ENCODE measurements around the gene DSTN. TPM values are rescaled to one million over a fixed set of nuclear protein-coding genes. Genes with fewer than 3 reads are reported as not detected.

DSTN gene
- total RNA-seq, 1 experiment from 2014 or later: 112 TPM

- peak; percentile 51 for DNase-seq
- Histone ChIP-seq H3K27me3 (ENCODE audit: control insufficient read depth, insufficient read depth, low read length) (no peaks in the 10 kb centered on the region), H3K4me3 (ENCODE audit: insufficient read depth, low read depth, low read length) (no peak overlapping the region), H3K36me3 (replicated peaks; ENCODE audit: control insufficient read depth, insufficient read depth, low read length) (peaks cover 42% of the 10 kb centered on the region)
Measured at GRCh38 chr20:17625246-17626051, 55.6 kb downstream of the DSTN start.

GRCh38 chr20:17626217-17627007 is 56.5 kb downstream of the DSTN start:
- Histone ChIP-seq H3K27me3 (ENCODE audit: control insufficient read depth, insufficient read depth, low read length) (no peaks in the 10 kb centered on the region), H3K4me3 (ENCODE audit: insufficient read depth, low read depth, low read length) (no peak overlapping the region), H3K36me3 (replicated peaks; ENCODE audit: control insufficient read depth, insufficient read depth, low read length) (peaks cover 42% of the 10 kb centered on the region)
- peak; percentile 38 for DNase-seq

GRCh38 chr20:17627101-17627955 is 57.5 kb downstream of the DSTN start:
- Histone ChIP-seq H3K27me3 (ENCODE audit: control insufficient read depth, insufficient read depth, low read length) (no peaks in the 10 kb centered on the region), H3K4me3 (ENCODE audit: insufficient read depth, low read depth, low read length) (no peak overlapping the region), H3K36me3 (replicated peaks; ENCODE audit: control insufficient read depth, insufficient read depth, low read length) (peaks cover 41% of the 10 kb centered on the region)
- peak; percentile 52 for DNase-seq

DNA sequence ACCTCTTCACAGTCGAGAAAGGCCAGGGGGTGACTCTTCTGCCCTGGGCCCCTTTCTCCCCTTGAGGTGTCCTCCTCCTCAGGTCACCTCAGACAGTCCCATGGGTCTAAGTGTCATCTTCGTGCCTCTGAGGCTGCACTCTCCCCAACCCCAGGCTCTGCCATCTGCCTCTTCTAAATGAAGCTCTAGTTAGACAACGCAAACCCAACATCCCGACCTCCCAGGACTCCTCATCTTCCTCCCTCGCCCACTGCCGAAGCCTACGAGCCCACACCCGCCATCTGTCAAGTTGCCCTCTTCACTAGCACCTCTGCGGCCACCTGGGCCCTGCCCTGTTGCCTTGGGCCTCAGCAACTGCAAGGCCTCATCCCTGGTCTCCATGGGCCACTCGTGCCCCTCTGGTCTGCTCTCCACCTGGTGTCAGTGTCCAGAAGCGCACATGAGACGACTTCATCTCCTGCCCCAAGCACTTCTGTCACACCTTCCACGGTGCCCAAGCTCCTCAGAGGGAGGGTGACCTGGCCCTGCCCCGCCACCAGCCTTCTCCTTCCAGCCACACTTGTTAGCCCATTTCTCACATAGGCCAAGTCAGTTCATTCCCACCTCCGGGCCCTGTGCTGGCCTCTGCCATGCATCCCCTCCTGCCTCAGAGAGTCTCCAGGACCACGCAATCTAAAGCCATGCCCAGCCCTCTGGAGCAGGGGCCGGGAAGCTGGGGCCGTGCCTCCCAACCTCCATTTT is 58.4 kb downstream of the DSTN start:
- H3K36me3 ChIP-seq (replicated peaks; ENCODE audit: control insufficient read depth, insufficient read depth, low read length): peaks cover 42% of the 10 kb centered on the region
- DNase-seq: peak; percentile 66

GRCh38 chr20:17629025-17629424 is 59.1 kb downstream of the DSTN start:
- Histone ChIP-seq H3K36me3 (replicated peaks; ENCODE audit: control insufficient read depth, insufficient read depth, low read length) (peaks cover 43% of the 10 kb centered on the region), H3K27me3 (ENCODE audit: control insufficient read depth, insufficient read depth, low read length) (no peaks in the 10 kb centered on the region), H3K4me3 (ENCODE audit: insufficient read depth, low read depth, low read length) (no peak overlapping the region)
- no peak for DNase-seq

More for the DNA sequence above, 58.4 kb downstream of the DSTN start:
- no peaks in the 10 kb centered on the region for H3K27me3 ChIP-seq (ENCODE audit: control insufficient read depth, insufficient read depth, low read length)
- H3K4me3 ChIP-seq (ENCODE audit: insufficient read depth, low read depth, low read length): no peak overlapping the region

DNA sequence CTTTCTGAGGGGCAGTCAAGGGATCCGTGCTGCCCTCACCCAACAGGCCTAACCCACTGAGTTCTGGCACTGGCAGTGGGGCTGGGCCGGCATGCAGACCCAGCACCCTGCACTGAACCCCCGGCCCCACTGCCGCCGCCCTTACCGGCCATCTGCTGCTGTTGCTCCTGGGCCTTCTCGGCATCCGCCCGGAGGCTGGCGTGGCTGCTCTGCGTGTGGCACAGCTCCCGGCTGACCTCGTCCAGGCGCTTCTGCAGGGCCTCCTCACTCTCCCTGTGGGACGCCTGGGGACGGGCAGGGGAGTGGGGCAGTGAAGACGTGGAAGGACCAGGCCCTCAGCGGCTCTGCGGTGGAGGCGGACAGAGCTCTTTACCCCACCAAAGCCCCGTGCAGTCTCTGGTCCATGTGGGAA is 59.8 kb downstream of the DSTN start:
- DNase-seq: no peak
- Histone ChIP-seq H3K4me3 (ENCODE audit: insufficient read depth, low read depth, low read length) (no peak overlapping the region), H3K27me3 (ENCODE audit: control insufficient read depth, insufficient read depth, low read length) (no peaks in the 10 kb centered on the region), H3K36me3 (replicated peaks; ENCODE audit: control insufficient read depth, insufficient read depth, low read length) (peaks cover 41% of the 10 kb centered on the region)

GRCh38 chr20:17630151-17630805 is 60.4 kb downstream of the DSTN start:
- H3K27me3 ChIP-seq (ENCODE audit: control insufficient read depth, insufficient read depth, low read length): no peaks in the 10 kb centered on the region
- H3K36me3 ChIP-seq (replicated peaks; ENCODE audit: control insufficient read depth, insufficient read depth, low read length): peaks cover 38% of the 10 kb centered on the region
- no peak overlapping the region for H3K4me3 ChIP-seq (ENCODE audit: insufficient read depth, low read depth, low read length)
- no peak for DNase-seq

DNA sequence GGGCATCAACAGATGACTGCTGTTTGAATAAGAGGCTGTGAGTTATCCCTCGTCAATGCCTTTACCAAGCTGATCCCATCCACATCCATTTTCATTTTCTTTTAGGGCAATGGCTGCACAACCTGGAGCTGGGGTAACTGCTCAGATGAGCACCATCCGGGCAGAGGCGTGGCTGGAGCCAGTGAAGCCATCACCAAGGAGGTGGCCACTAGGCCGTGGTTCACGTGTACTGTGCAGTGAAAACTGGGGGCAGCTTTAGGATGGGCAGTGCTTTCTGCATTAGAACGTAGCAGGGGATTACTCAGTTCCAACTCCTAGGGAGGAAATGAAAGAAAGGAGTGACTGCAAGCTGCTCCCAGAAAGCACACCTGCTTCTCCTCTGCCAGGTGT is 60.9 kb downstream of the DSTN start:
- DNase-seq: no peak
- Histone ChIP-seq H3K36me3 (replicated peaks; ENCODE audit: control insufficient read depth, insufficient read depth, low read length) (peaks cover 41% of the 10 kb centered on the region), H3K27me3 (ENCODE audit: control insufficient read depth, insufficient read depth, low read length) (no peaks in the 10 kb centered on the region), H3K4me3 (ENCODE audit: insufficient read depth, low read depth, low read length) (no peak overlapping the region)

DNA sequence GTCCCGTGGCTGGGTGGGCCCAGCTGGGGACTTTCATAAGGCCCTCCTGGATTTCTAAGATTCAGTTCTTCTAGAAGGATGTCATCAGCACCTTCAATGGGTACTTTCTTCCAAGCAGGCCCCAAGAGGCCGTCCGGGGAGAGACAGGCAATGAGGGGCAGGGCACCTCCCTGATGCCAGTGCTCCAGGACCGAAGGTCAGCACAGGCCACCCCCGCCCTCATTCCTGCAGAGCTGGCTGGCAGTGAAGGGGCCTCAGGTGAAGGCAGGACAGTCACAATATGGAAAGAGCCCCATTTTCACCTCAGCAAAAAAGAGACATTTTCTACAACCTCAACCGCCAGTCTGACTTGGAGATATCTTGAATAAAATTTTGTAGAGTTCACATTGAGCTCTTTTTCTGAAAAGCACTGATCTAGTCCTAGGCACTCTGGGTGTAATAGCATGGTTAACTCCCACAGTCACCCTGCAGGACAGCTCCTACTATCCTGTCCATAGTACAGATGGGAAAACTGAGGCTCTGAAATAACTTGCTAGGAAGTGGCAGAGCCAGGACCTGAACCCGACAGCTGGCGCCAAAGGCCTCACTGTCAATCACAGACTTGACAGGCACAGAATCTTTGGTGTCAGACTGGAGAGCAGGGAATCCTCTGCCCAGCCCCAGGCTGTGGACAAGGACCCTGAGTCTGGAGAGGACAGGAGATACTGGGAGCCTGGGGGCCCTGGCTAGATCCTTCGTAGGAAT is 61.9 kb downstream of the DSTN start:
- Histone ChIP-seq H3K36me3 (replicated peaks; ENCODE audit: control insufficient read depth, insufficient read depth, low read length) (peaks cover 40% of the 10 kb centered on the region), H3K4me3 (ENCODE audit: insufficient read depth, low read depth, low read length) (no peak overlapping the region), H3K27me3 (ENCODE audit: control insufficient read depth, insufficient read depth, low read length) (no peaks in the 10 kb centered on the region)
- DNase-seq: no peak

DNA sequence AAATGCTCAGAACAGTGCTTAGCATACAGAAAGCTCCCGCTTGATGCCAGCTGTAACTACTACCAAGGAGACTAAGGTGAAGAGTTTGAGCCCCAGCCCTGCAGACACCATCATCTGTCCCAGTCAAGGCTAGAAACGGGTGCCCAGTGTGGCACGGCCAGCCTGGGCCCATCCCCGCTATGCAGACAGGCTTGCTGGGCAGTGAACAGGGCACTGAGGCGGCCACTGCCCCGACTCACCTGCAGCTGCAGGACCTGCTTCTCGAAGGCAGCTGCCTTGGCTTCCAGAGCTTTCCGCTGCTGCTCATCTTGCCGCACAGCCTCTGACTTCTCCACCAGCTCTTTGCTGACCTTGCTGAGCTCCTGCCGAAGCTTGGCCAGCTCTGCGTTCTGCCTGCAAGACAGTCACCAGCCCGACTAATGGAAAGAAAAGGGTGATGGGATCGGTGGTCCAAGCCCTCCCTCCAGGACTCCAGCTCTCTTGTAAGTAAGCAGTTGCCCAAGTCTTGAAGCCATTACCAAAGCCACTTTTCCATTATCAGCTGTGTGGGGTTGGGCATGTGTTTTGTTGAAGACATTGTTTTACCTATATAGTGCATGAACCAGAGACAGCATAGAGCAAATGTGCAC is 63.5 kb downstream of the DSTN start:
- DNase-seq: no peak
- Histone ChIP-seq H3K4me3 (ENCODE audit: insufficient read depth, low read depth, low read length) (no peak overlapping the region), H3K36me3 (replicated peaks; ENCODE audit: control insufficient read depth, insufficient read depth, low read length) (peaks cover 33% of the 10 kb centered on the region), H3K27me3 (ENCODE audit: control insufficient read depth, insufficient read depth, low read length) (no peaks in the 10 kb centered on the region)

GRCh38 chr20:17633850-17634500 is 64.1 kb downstream of the DSTN start:
- H3K4me3 ChIP-seq (ENCODE audit: insufficient read depth, low read depth, low read length): no peak overlapping the region
- peaks cover 30% of the 10 kb centered on the region for H3K36me3 ChIP-seq (replicated peaks; ENCODE audit: control insufficient read depth, insufficient read depth, low read length)
- H3K27me3 ChIP-seq (ENCODE audit: control insufficient read depth, insufficient read depth, low read length): no peaks in the 10 kb centered on the region
- DNase-seq: no peak

- peaks cover 30% of the 10 kb centered on the region for H3K36me3 ChIP-seq (replicated peaks; ENCODE audit: control insufficient read depth, insufficient read depth, low read length)
- H3K4me3 ChIP-seq (ENCODE audit: insufficient read depth, low read depth, low read length): no peak overlapping the region
- DNase-seq: no peak
- H3K27me3 ChIP-seq (ENCODE audit: control insufficient read depth, insufficient read depth, low read length): no peaks in the 10 kb centered on the region
Measured at GRCh38 chr20:17634661-17635331, 64.9 kb downstream of the DSTN start.
